ENCODE measurements around the gene CYP27A1. TPM values are rescaled to one million over a fixed set of nuclear protein-coding genes. Genes with fewer than 3 reads are reported as not detected.
"Not testable (repeated sequence)": the region's sequence is repeated elsewhere in the genome, so short reads cannot be mapped to it uniquely, and the experiment has no call there.

The CYP27A1 gene
- total RNA-seq, 1 donor from 2014 or later: 5.2 TPM

GRCh38 chr2:218824004-218824403 lies 42.1 kb downstream of the CYP27A1 start:
- intact Hi-C loops (cut with DNase I): no loop called here
- no peak for DNase-seq (ENCODE audit: low spot score)

- no peak for DNase-seq (ENCODE audit: low spot score)
- intact Hi-C loops (cut with DNase I): no loop called here
Observed at GRCh38 chr2:218826791-218827190, 44.8 kb downstream of the CYP27A1 start.

DNA sequence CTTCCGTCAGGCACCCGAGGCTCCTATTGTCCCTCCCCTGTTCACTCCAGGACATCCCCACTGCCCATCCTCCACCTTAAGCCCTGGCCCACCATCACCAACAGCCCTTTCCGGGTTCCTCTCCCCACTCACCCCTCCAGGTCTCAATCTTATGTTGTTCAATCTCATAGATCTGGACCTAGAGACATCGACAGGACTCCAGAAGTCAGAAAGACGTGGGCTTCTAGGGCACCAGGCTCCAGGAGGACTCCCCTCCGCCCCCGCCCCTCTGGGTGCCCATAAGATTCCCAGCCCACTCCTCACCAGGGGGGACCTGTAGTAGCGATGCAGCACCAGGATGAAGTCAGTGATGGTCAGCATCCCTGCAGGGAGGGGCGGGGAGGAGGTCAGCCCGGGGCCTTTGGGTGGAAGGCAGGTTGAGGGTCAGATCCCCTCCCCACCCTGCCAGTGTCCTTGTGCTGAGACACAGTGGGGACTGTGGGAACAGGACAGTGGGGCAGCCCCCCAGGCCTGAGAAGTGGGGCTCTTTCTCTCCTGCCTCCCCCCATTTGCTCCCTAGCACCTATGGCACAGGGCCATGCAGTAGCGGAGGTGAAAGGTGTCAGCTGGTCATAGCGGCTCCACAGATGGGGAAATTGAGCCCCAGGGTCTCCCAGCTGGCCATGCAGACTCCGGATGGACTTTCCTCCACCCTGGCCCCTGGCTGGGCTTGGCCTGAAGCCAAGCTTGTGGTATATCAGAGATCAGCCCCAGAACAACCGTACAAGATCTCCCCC lies 45.9 kb downstream of the CYP27A1 start:
- intact Hi-C loops (cut with DNase I): no loop called here
- DNase-seq (ENCODE audit: low spot score): no peak

DNA sequence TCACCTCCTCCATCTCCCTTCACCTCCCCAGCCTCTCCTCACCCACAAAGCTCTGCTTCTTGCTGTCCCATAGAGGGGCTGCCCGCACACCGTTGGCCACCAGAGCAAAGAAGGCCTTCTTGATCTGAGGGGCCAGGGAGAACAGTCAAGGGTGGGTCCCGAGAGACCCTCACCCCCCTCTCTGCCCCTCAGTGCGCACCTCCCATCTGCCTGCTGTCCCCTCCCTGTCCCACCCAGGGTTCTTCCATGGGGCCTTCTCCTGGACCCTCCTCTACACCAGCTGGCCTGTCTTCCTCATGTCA lies 46.5 kb downstream of the CYP27A1 start:
- DNase-seq (ENCODE audit: low spot score): no peak
- intact Hi-C loops (cut with DNase I): no loop called here

DNA sequence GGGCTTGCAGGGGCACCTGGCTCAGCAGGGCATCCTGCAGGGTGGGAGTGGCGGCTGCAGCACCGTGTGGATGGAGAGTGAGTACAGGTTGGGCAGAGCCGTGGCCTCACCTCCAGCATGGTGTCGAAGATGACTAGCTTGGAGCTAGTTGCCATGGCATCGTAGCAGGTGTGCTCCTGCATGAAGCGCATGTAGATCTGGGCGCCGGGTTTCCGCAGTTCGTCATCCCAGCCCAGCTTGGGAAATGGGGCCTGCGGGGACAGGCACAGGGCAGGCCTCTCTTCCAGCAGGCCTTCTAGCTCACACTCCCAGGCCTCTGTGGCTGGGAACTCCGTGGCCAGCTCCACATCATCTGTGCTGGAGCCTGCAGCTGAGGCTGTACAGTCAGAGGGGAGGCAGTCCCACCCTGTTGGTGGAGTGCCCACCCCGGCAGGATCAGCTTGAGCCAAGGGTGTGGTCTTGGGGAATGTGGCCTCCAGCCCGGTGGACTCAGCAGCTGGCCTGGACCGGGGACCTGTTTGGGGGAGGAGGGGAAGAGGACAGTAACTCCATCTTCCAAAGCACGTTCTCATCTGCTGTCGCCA lies 48.0 kb downstream of the CYP27A1 start:
- DNase-seq (ENCODE audit: low spot score): no peak
- intact Hi-C loops (cut with DNase I): loop anchor here (5.0 kb wide), 1 partner anchor 118 kb away; the partner anchor contains the start of gene TTLL4

DNA sequence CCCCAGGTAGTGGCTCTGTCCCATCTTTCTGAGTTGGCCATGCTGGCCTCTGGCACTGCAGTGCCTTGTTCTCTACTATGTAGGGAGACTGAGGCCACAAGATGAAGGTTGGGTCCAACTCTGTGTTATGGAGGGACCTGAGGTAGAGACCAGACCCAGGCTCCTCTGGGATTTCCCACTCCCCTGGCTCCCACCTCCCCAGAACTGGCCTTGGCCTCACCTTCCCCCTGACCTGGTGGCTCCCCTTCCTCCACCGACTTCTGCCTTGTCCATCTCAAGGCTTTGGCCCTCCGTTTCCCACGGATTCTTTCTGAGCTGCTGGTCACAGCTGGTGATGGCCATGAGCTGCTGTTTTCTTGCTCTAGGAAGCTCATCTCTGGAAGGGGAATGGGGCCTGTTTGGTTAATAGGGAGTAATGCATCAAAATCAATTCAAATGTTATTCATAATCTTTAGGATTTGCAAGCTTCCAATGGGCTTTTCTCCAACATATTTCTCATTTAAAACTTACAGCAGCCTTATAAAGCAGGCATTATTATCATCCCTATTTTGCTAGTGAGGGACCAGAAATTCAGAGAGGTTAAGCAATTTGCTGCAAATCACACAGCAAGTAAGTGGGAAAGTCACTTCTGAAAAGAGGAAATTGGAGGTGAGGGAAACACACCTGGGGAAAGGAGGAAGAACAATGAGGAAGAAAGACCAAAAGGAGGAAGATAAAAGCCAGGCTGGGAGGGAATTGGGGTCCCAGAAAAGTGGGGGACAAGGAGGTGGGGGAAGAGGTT lies 48.8 kb downstream of the CYP27A1 start:
- no peak for DNase-seq (ENCODE audit: low spot score)
- intact Hi-C loops (cut with DNase I): loop anchor here (5.0 kb wide), 1 partner anchor 118 kb away; the partner anchor contains the start of gene TTLL4

- no peak for DNase-seq (ENCODE audit: low spot score)
- intact Hi-C loops (cut with DNase I): loop anchor here (5.0 kb wide), 1 partner anchor 119 kb away; the partner anchor contains the start of gene TTLL4
Observed at GRCh38 chr2:218831378-218831990, 49.5 kb downstream of the CYP27A1 start, which contains the start of gene PRKAG3. Gene PRKAG3 (minus strand): TSS chr2:218831803.

- intact Hi-C loops (cut with DNase I): loop anchor here (5.0 kb wide), 1 partner anchor 120 kb away; the partner anchor contains the start of gene TTLL4
- no peak for DNase-seq (ENCODE audit: low spot score)
Observed at GRCh38 chr2:218832081-218832480, 50.1 kb downstream of the CYP27A1 start.

- intact Hi-C loops (cut with DNase I): loop anchor here (5.0 kb wide), 1 partner anchor 120 kb away; the partner anchor contains the start of gene TTLL4
Observed at GRCh38 chr2:218832520-218832919, 50.6 kb downstream of the CYP27A1 start.

GRCh38 chr2:218833023-218833609 lies 51.2 kb downstream of the CYP27A1 start:
- intact Hi-C loops (cut with DNase I): loop anchor here (5.0 kb wide), 1 partner anchor 121 kb away; the partner anchor contains the start of gene TTLL4
- DNase-seq (ENCODE audit: low spot score): no peak

More at GRCh38 chr2:218832520-218832919, 50.6 kb downstream of the CYP27A1 start:
- DNase-seq (ENCODE audit: low spot score): no peak

DNA sequence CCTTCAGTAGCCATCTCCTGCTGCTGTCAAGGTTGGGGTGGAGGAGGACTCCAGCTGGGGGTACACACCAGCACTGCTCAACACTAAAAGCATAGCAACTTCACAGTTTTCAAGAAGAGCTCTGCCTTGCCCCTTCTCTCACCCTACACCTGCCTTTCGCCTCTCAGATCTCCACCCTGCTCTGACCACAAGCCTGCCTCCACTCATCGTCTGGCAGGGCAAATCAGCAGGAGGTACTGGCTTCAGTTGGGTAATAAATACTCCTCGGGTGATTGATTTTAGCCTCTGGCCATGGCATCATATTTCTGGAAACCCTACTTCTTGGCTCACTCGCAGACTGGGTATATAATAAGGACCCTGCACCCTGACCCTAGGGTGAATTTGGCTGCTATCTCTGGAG lies 52.7 kb downstream of the CYP27A1 start:
- intact Hi-C loops (cut with DNase I): loop anchor here (5.0 kb wide), 2 partner anchors 102 to 122 kb away; partner anchors contain the start of gene TTLL4
- no peak for DNase-seq (ENCODE audit: low spot score)

- DNase-seq (ENCODE audit: low spot score): no peak
- intact Hi-C loops (cut with DNase I): loop anchor here (5.0 kb wide), 1 partner anchor 105 kb away; no protein-coding TSS in a partner anchor
Observed at GRCh38 chr2:218837495-218837894, 55.5 kb downstream of the CYP27A1 start.

DNA sequence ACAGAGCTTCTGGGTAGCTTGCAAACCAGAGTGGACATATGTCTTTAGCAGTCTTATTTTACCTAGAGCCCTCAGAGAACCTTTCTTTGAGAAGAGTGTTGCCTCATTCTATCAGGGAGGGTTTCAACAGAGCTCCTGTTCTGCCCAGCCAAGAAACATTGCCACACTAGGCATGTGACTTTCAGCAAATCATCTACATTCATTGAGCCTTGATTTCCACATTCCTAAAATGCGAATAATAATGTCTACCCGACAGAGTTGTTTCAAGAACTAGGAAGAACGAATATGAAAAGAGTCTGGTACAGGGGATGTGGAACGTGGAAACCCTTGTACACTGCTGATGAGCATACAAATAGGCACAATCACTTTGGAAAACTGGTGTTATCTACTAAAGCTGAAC lies 57.5 kb downstream of the CYP27A1 start:
- intact Hi-C loops (cut with DNase I): loop anchor here (5.0 kb wide), 1 partner anchor 107 kb away; no protein-coding TSS in a partner anchor
- DNase-seq (ENCODE audit: low spot score): no peak

GRCh38 chr2:218839888-218840287 lies 57.9 kb downstream of the CYP27A1 start:
- intact Hi-C loops (cut with DNase I): loop anchor here (5.0 kb wide), 1 partner anchor 108 kb away; no protein-coding TSS in a partner anchor

DNA sequence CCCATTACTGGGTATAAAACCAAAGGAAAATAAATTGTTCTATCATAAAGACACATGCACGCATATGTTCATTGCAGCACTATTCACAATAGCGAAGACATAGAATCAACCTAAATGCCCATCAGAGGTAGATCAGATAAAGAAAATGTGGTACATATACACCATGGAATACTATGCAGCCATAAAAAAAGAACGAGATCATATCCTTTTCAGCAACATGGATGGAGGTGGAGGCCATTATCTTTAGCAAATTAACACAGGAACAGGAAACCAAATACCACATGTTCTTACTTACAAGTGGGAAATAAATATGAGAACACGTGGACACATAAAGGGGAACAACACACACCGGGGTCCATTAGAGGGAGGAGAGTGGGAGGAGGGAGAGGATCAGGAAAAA lies 62.4 kb downstream of the CYP27A1 start:
- DNase-seq (ENCODE audit: low spot score); intact Hi-C loops (cut with DNase I): not testable (repeated sequence)

More at GRCh38 chr2:218839888-218840287, 57.9 kb downstream of the CYP27A1 start:
- DNase-seq (ENCODE audit: low spot score): no peak

- intact Hi-C loops (cut with DNase I): loop anchor here (1.0 to 5.0 kb wide), 2 partner anchors 136 to 160 kb away; no protein-coding TSS in a partner anchor
- DNase-seq (ENCODE audit: low spot score): not testable (repeated sequence)
Observed at GRCh38 chr2:218846963-218847362, 65.0 kb downstream of the CYP27A1 start.

GRCh38 chr2:218849721-218850120 lies 67.8 kb downstream of the CYP27A1 start:
- intact Hi-C loops (cut with DNase I): loop anchor here (5.0 kb wide), 1 partner anchor 162 kb away; no protein-coding TSS in a partner anchor
- no peak for DNase-seq (ENCODE audit: low spot score)

GRCh38 chr2:218850796-218851195 lies 68.8 kb downstream of the CYP27A1 start:
- intact Hi-C loops (cut with DNase I): no loop called here

GRCh38 chr2:218851286-218851685 lies 69.3 kb downstream of the CYP27A1 start:
- no peak for DNase-seq (ENCODE audit: low spot score)
- intact Hi-C loops (cut with DNase I): no loop called here

More at GRCh38 chr2:218850796-218851195, 68.8 kb downstream of the CYP27A1 start:
- DNase-seq (ENCODE audit: low spot score): no peak
